Tibial artery (tissue), 4 donors: ENCODE measurements around the gene ELN.
A peak's percentile ranks its signal among the peaks of the same experiment; 100 is the strongest.

Experiments used
- DNase-seq, 2 donors: peaks; one replicate each; pipeline ENCODE4 v3.0.0-alpha.2; 2019
- H3K27ac ChIP-seq, 2 donors: fragments of 200-600 bp; sonication (generic) in 1 of 2; 1 replicate in 1 of 2; 2 replicates in 1 of 2; pipeline ENCODE4 v1.5.1; 2018 to 2019; ENCODE audit warnings: mild to moderate bottlenecking in 1 of 2
- H3K27me3 ChIP-seq, 2 donors: fragments of 200-600 bp; sonication (generic) in 1 of 2; one replicate each; pipeline versions ENCODE4 v1.5.1 to v1.6.0; 2016 to 2019
- H3K36me3 ChIP-seq, 3 donors: fragments of 200-600 bp; sonication (generic) in 2 of 3; one replicate each; pipeline ENCODE4 v1.5.1; 2016 to 2019; ENCODE audit warnings: mild to moderate bottlenecking in 2 of 3
- H3K4me1 ChIP-seq, 4 donors: fragments of 200-600 bp; sonication (generic) in 2 of 4; 1 replicate in 3 of 4; 2 replicates in 1 of 4; pipeline ENCODE4 v1.5.1; 2016 to 2019
- H3K4me3 ChIP-seq, 2 donors: fragments of 200-600 bp; sonication (generic) in 1 of 2; 1 replicate in 1 of 2; 2 replicates in 1 of 2; pipeline ENCODE4 v1.5.1; 2018 to 2019; ENCODE audit warnings: mild to moderate bottlenecking in 2 of 2
- H3K9me3 ChIP-seq, 3 donors: fragments of 200-600 bp; sonication (generic) in 1 of 3; one replicate each; pipeline ENCODE4 v1.5.1; 2016 to 2019
- CTCF ChIP-seq, 2 experiments: fragments of 200-600 bp in 1 of 2; fragments of 450-650 bp in 1 of 2; IDR thresholded peaks; one replicate each; pipeline ENCODE4 v1.5.1; 2017 to 2019; ENCODE audit warnings: antibody characterized with exemption in 2 of 2, mild to moderate bottlenecking in 1 of 2, moderate library complexity in 1 of 2
- intact Hi-C: fragments of 100-400 bp; cut with DNase I; formaldehyde crosslinking; loops from one replicate; pipeline ENCODE4 v1.15.0; 2023; ENCODE audit warnings: low total_unique reads

ELN gene

GRCh38 chr7:74039337-74039736, 11.4 kb downstream of the ELN start:
- H3K27me3 ChIP-seq: no peaks in the 10 kb centered on the region
- no peak overlapping the region for H3K4me3 ChIP-seq
- H3K9me3 ChIP-seq: no peaks in the 10 kb centered on the region
- TF ChIP-seq CTCF (IDR thresholded peaks at IDR 0.05): no peak
- DNase-seq: no peak
- peaks cover 92 to 99% (median 98%) of the 10 kb centered on the region in 3 donors for H3K36me3 ChIP-seq
- peaks cover 0 to 98% (median 72%) of the 10 kb centered on the region in 4 donors for H3K4me1 ChIP-seq
- H3K27ac ChIP-seq: peak overlapping the region; percentile 98
- intact Hi-C loops: loop anchor here (10.0 kb wide), 1 partner anchor 295 kb away; no protein-coding TSS in a partner anchor

- H3K27ac ChIP-seq: peak overlapping the region; percentile 98
Observed at GRCh38 chr7:74040101-74040790, 12.3 kb downstream of the ELN start.

GRCh38 chr7:74040791-74041520, 13.0 kb downstream of the ELN start:
- no peak for TF ChIP-seq CTCF (IDR thresholded peaks at IDR 0.05)
- no peak overlapping the region for H3K4me3 ChIP-seq
- peaks cover 0 to 88% (median 60%) of the 10 kb centered on the region in 4 donors for H3K4me1 ChIP-seq
- peak overlapping the region; percentile 98 for H3K27ac ChIP-seq
- intact Hi-C loops: no loop called here
- DNase-seq: no peak
- peaks cover 93 to 100% (median 99%) of the 10 kb centered on the region in 3 donors for H3K36me3 ChIP-seq
- no peaks in the 10 kb centered on the region for H3K9me3 ChIP-seq
- H3K27me3 ChIP-seq: no peaks in the 10 kb centered on the region

More at GRCh38 chr7:74040101-74040790, 12.3 kb downstream of the ELN start:
- Histone ChIP-seq H3K9me3 (no peaks in the 10 kb centered on the region), H3K36me3 (peaks cover 94 to 100% (median 99%) of the 10 kb centered on the region in 3 donors), H3K4me1 (peaks cover 0 to 95% (median 65%) of the 10 kb centered on the region in 4 donors), H3K27me3 (no peaks in the 10 kb centered on the region), H3K4me3 (no peak overlapping the region)
- intact Hi-C loops: no loop called here
- no peak for DNase-seq
- no peak for TF ChIP-seq CTCF (IDR thresholded peaks at IDR 0.05)

GRCh38 chr7:74042746-74043522, 15.0 kb downstream of the ELN start:
- no peak for DNase-seq
- no peaks in the 10 kb centered on the region for H3K27me3 ChIP-seq
- TF ChIP-seq CTCF (IDR thresholded peaks at IDR 0.05): no peak

GRCh38 chr7:74043523-74043951, 15.6 kb downstream of the ELN start:
- Histone ChIP-seq H3K27ac (peak overlapping the region; percentile 98), H3K4me1 (peaks cover 0 to 62% (median 39%) of the 10 kb centered on the region in 4 donors)

More at GRCh38 chr7:74042746-74043522, 15.0 kb downstream of the ELN start:
- H3K4me3 ChIP-seq: no peak overlapping the region
- H3K36me3 ChIP-seq: peaks cover 93 to 100% (median 99%) of the 10 kb centered on the region in 3 donors
- intact Hi-C loops: no loop called here
- peak overlapping the region; percentile 98 for H3K27ac ChIP-seq
- H3K4me1 ChIP-seq: peaks cover 0 to 68% (median 45%) of the 10 kb centered on the region in 4 donors
- H3K9me3 ChIP-seq: no peaks in the 10 kb centered on the region

More at GRCh38 chr7:74043523-74043951, 15.6 kb downstream of the ELN start:
- intact Hi-C loops: no loop called here
- no peak overlapping the region for H3K4me3 ChIP-seq
- no peaks in the 10 kb centered on the region for H3K9me3 ChIP-seq
- TF ChIP-seq CTCF (IDR thresholded peaks at IDR 0.05): no peak
- H3K36me3 ChIP-seq: peaks cover 93 to 100% (median 99%) of the 10 kb centered on the region in 3 donors
- H3K27me3 ChIP-seq: no peaks in the 10 kb centered on the region
- DNase-seq: no peak
